Mesendoderm (in vitro differentiated cells): ENCODE data around the gene RNF5.

Source experiments
- DNase-seq: peaks from one replicate; pipeline ENCODE4 v3.0.0; 2013
- H2AK5ac ChIP-seq: 2 replicates; pipeline ENCODE4 v1.6.1; 2013; ENCODE audit warnings: low read length, inconsistent platforms
- H2BK120ac ChIP-seq: 2 replicates; pipeline ENCODE4 v1.6.1; 2013; ENCODE audit warnings: low read depth, mild to moderate bottlenecking, low read length, moderate library complexity, mixed read lengths
- H2BK15ac ChIP-seq: replicated peaks from 2 replicates; pipeline ENCODE4 v1.6.1; 2013; ENCODE audit warnings: low read depth, mild to moderate bottlenecking, moderate library complexity
- H2BK5ac ChIP-seq: 2 replicates; pipeline ENCODE4 v1.6.1; 2013; ENCODE audit warnings: low read length, inconsistent platforms
- H3K18ac ChIP-seq: 2 replicates; pipeline ENCODE4 v1.6.1; 2013; ENCODE audit warnings: mild to moderate bottlenecking, low read length, mixed read lengths
- H3K23ac ChIP-seq: one replicate; pipeline ENCODE4 v1.6.1; 2013; ENCODE audit warnings: low read length
- H3K27ac ChIP-seq: 2 replicates; pipeline ENCODE4 v1.5.1; 2013; ENCODE audit warnings: low read depth, mild to moderate bottlenecking, inconsistent platforms, low read length, moderate library complexity
- H3K27me3 ChIP-seq: 2 replicates; pipeline ENCODE4 v1.6.1; 2013; ENCODE audit warnings: low read length, control low read depth, mild to moderate bottlenecking, inconsistent platforms; ENCODE audit not compliant: insufficient read depth, poor library complexity
- H3K36me3 ChIP-seq: 2 replicates; pipeline ENCODE4 v1.6.1; 2013; ENCODE audit warnings: low read length, inconsistent platforms; ENCODE audit not compliant: control insufficient read depth, insufficient read depth
- H3K4ac ChIP-seq: one replicate; pipeline ENCODE4 v1.6.1; 2013; ENCODE audit warnings: low read depth, mild to moderate bottlenecking, low read length, moderate library complexity
- H3K4me1 ChIP-seq: 2 replicates; pipeline ENCODE4 v1.6.1; 2013; ENCODE audit warnings: low read depth, low read length, inconsistent platforms; ENCODE audit not compliant: control insufficient read depth
- H3K4me2 ChIP-seq: 2 replicates; pipeline ENCODE4 v1.6.1; 2013; ENCODE audit warnings: low read length
- H3K4me3 ChIP-seq: 2 replicates; pipeline ENCODE4 v1.5.1; 2013; ENCODE audit warnings: mild to moderate bottlenecking, low read length
- H3K56ac ChIP-seq: one replicate; pipeline ENCODE4 v1.6.1; 2013; ENCODE audit warnings: low read length
- H3K79me1 ChIP-seq: 2 replicates; pipeline ENCODE4 v1.6.1; 2013; ENCODE audit warnings: low read length, inconsistent platforms
- H3K79me2 ChIP-seq: 2 replicates; pipeline ENCODE4 v1.6.1; 2013; ENCODE audit warnings: mild to moderate bottlenecking, low read length; ENCODE audit not compliant: control insufficient read depth, insufficient read depth
- H3K9ac ChIP-seq: 2 replicates; pipeline ENCODE4 v1.6.1; 2013; ENCODE audit warnings: low read length, inconsistent platforms
- H4K5ac ChIP-seq: one replicate; pipeline ENCODE4 v1.6.1; 2013; ENCODE audit warnings: low read length
- H4K8ac ChIP-seq: one replicate; pipeline ENCODE4 v1.6.1; 2013; ENCODE audit warnings: low read depth, mild to moderate bottlenecking, control low read depth, low read length, moderate library complexity
- WGBS: extraction: QIAGEN DNeasy Blood & Tissue Kit; methylation state at CpG from one replicate; pipeline ENCODE4 v1.1.7; 2013; ENCODE audit warnings: low lambda C conversion rate, missing lambda C conversion rate; ENCODE audit not compliant: insufficient coverage; ENCODE audit errors: extremely low coverage; 5-methylcytosine and 5-hydroxymethylcytosine counted together

The RNF5 gene

DNA sequence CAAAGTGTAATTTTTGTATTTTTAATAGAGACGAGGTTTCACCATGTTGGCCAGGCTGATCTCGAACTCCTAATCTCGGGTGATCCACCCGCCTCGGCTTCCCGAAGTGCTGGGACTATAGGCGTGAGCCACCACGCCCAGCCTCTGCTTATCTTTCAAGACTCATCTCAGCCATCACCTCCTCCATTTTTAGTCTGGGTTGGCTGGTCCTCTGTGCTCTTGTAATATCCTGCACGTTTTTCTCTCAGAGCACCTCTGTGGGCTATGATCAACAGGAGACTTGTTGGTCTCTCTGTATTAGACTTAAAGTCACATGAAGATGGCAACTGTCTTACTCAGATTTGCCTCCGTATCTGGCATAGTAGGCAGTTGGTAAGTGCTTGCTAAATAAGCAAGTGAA is 38.1 kb downstream of the RNF5 start:
- WGBS = no CpG with 5 or more reads among the region's 10 CpGs

DNA sequence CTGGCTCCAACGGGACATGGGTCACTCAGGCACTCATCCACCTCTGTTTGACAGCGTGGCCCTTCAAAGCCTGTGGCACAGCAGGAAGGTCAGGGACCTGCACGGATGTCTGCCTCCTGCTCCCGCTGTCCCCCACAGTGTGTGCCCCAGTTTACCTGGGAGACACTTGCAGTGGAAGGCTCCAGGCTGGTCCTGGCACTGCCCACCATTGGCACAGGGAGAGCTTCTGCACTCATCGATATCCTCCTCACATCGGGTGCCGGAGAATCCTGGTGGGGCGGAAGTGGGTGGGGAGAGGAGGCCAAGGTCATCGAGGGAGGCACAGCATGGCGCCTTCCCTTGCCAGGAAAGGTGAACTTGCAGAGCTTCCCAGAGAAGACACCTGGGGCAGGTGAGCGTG is 38.8 kb downstream of the RNF5 start:
- Histone ChIP-seq H2BK5ac (no peak overlapping the region), H4K5ac (no peak overlapping the region), H2BK120ac (no peak overlapping the region), H3K4me1 (no peaks in the 10 kb centered on the region), H3K4me2 (no peak overlapping the region), H3K27me3 (no peaks in the 10 kb centered on the region), H3K79me1 (no peaks in the 10 kb centered on the region), H3K23ac (no peak overlapping the region), H3K9ac (no peak overlapping the region), H2BK15ac (no peak overlapping the region), H3K79me2 (no peaks in the 10 kb centered on the region), H3K18ac (no peak overlapping the region), H3K27ac (no peak overlapping the region), H3K36me3 (no peaks in the 10 kb centered on the region), H2AK5ac (no peak overlapping the region), H4K8ac (no peak overlapping the region), H3K4ac (no peak overlapping the region), H3K4me3 (no peak overlapping the region), H3K56ac (no peak overlapping the region)
- no CpG with 5 or more reads among the region's 11 CpGs for WGBS
- DNase-seq = no peak

More for the DNA sequence above, 38.1 kb downstream of the RNF5 start:
- no peaks in the 10 kb centered on the region for H3K79me2 ChIP-seq
- no peaks in the 10 kb centered on the region for H3K36me3 ChIP-seq
- DNase-seq = no peak
- H3K4ac ChIP-seq = no peak overlapping the region
- H3K23ac ChIP-seq = no peak overlapping the region
- no peak overlapping the region for H3K4me3 ChIP-seq
- H3K79me1 ChIP-seq = no peaks in the 10 kb centered on the region
- H3K4me2 ChIP-seq = no peak overlapping the region
- no peak overlapping the region for H3K56ac ChIP-seq
- H3K4me1 ChIP-seq = no peaks in the 10 kb centered on the region
- H3K27me3 ChIP-seq = no peaks in the 10 kb centered on the region
- no peak overlapping the region for H3K27ac ChIP-seq
- no peak overlapping the region for H2BK15ac ChIP-seq
- H2BK120ac ChIP-seq = no peak overlapping the region
- H3K9ac ChIP-seq = no peak overlapping the region
- H2AK5ac ChIP-seq = no peak overlapping the region
- H4K8ac ChIP-seq = no peak overlapping the region
- no peak overlapping the region for H4K5ac ChIP-seq
- no peak overlapping the region for H3K18ac ChIP-seq
- H2BK5ac ChIP-seq = no peak overlapping the region

DNA sequence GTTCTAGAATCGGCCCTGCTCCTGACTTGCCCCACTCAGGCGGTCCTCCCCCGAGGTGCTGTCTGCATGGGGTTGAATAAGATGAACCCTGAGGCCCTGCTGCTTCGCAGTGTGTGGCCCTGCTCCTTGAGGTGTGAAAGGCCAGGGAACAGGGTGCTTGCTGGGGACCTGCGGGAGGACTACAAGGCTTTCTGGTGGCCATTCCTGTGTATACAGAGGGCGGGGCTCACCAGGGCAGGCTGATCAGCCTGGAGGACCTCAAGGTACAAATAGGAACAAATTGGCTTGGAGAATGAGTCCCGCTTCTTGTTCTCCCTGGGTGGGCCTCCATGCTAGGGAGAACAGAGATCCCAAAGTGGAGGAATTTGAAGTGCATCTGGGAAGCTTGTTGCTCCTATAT is 40.0 kb downstream of the RNF5 start:
- no peaks in the 10 kb centered on the region for H3K79me1 ChIP-seq
- no peak overlapping the region for H3K4me3 ChIP-seq
- no peaks in the 10 kb centered on the region for H3K36me3 ChIP-seq
- no peak for DNase-seq
- no peak overlapping the region for H2AK5ac ChIP-seq
- H2BK5ac ChIP-seq = no peak overlapping the region
- H4K5ac ChIP-seq = no peak overlapping the region
- no peak overlapping the region for H3K9ac ChIP-seq
- H3K23ac ChIP-seq = no peak overlapping the region
- no peak overlapping the region for H3K4me2 ChIP-seq
- H2BK120ac ChIP-seq = no peak overlapping the region
- no peak overlapping the region for H3K56ac ChIP-seq
- H3K79me2 ChIP-seq = no peaks in the 10 kb centered on the region
- H3K4ac ChIP-seq = no peak overlapping the region
- H3K27ac ChIP-seq = no peak overlapping the region
- no peaks in the 10 kb centered on the region for H3K4me1 ChIP-seq
- no peak overlapping the region for H4K8ac ChIP-seq
- no CpG with 5 or more reads among the region's 7 CpGs for WGBS
- no peak overlapping the region for H3K18ac ChIP-seq
- H3K27me3 ChIP-seq = no peaks in the 10 kb centered on the region
- H2BK15ac ChIP-seq = no peak overlapping the region

DNA sequence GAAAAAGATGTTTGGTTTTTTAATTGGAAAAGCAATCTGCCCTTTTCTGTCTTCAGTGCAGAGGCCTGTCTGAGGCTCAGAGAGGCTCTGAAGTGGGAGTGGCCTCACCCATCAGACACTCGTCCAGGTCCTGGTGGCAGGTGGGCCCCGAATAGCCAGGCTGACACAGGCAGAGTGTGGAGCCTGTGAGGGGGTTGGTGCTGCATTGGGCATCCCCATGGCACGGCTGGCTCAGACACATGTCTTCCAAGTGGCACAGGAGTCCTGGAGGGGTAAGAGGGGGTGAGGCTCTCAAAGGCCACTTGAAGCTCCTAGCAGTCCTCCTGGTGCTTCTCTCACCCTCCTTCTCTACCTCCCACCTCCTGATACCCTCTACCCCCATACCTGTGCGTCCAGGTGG is 41.8 kb downstream of the RNF5 start:
- Histone ChIP-seq H3K27ac (no peak overlapping the region), H4K8ac (no peak overlapping the region), H3K27me3 (no peaks in the 10 kb centered on the region), H2BK120ac (no peak overlapping the region), H3K79me1 (no peaks in the 10 kb centered on the region), H3K4me1 (no peaks in the 10 kb centered on the region), H3K36me3 (no peaks in the 10 kb centered on the region), H3K4me2 (no peak overlapping the region), H3K9ac (no peak overlapping the region), H3K79me2 (no peaks in the 10 kb centered on the region), H3K23ac (no peak overlapping the region), H2BK5ac (no peak overlapping the region), H3K56ac (no peak overlapping the region), H3K4ac (no peak overlapping the region), H2BK15ac (no peak overlapping the region), H3K18ac (no peak overlapping the region), H4K5ac (no peak overlapping the region), H2AK5ac (no peak overlapping the region), H3K4me3 (no peak overlapping the region)
- DNase-seq = no peak
- WGBS = no CpG with 5 or more reads among the region's 4 CpGs

DNA sequence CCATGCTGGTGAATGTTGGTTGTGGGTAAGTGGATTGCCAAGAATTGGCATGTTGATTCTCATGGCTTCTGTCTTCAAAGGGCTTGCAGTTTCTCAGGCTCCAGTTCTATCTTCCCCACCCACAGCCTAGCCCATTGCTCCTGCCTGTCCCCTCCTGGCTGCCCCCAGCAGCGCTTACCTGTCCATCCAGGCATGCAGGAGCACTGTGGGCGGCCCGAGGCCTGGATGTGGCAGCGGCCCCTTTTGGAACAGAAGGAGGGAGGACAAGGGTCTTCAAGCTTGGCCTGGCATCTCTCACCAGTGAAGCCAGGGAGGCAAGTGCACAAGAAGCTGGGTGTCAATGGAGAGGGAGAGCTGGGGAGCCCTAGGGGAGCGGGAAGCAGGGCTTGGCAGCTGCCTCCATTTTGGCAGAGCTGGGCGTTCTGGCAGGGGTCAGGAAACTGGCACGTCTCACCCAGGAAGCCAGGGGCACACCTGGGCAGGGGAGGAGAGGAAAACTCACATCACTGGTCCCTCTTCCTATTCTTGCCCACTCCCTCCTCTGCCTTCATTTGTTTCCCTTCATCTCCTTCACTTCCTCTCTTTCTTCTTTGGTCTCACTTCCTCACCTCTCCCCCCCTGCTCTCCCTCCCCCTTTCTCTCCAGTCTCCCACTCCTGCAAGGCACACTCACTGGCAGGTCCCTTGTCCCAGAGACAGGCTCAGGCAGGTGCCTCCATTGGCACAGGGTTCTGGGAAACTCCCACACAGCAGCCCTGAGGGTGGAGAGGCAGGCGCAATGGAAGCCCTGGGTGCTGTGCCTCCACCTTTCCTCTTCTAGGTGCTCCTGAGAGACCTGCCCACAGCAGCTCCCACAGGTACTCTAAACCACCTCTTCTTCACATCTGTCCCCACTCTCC is 44.4 kb downstream of the RNF5 start:
- H3K79me1 ChIP-seq = no peaks in the 10 kb centered on the region
- H3K36me3 ChIP-seq = no peaks in the 10 kb centered on the region
- H3K4ac ChIP-seq = no peak overlapping the region
- no peak overlapping the region for H4K8ac ChIP-seq
- no peak overlapping the region for H3K27ac ChIP-seq
- no peak overlapping the region for H4K5ac ChIP-seq
- H3K27me3 ChIP-seq = no peaks in the 10 kb centered on the region
- H3K56ac ChIP-seq = no peak overlapping the region
- no peak overlapping the region for H3K23ac ChIP-seq
- H3K4me1 ChIP-seq = no peaks in the 10 kb centered on the region
- H3K18ac ChIP-seq = no peak overlapping the region
- no peak overlapping the region for H3K9ac ChIP-seq
- H3K79me2 ChIP-seq = no peaks in the 10 kb centered on the region
- no peak overlapping the region for H2BK120ac ChIP-seq
- H2BK5ac ChIP-seq = no peak overlapping the region
- no CpG with 5 or more reads among the region's 8 CpGs for WGBS
- DNase-seq = no peak
- no peak overlapping the region for H3K4me3 ChIP-seq
- no peak overlapping the region for H2BK15ac ChIP-seq
- H3K4me2 ChIP-seq = no peak overlapping the region
- H2AK5ac ChIP-seq = no peak overlapping the region
